ENCODE measurements around the gene CCDC69. TPM values are rescaled to one million over a fixed set of nuclear protein-coding genes. Genes with fewer than 3 reads are reported as not detected.

Gene CCDC69
- polyA plus RNA-seq, 2 of the 4 experiments (the other 2 are of a cell fraction), result 2.9 to 3.0 TPM

- Histone ChIP-seq H3K4me3 (no peak overlapping the region), H3K27ac (no peak overlapping the region), H3K4me2 (no peak overlapping the region), H3K9me3 (peaks cover 12% of the 10 kb centered on the region; the same call in 2 of the 3 replicates), H3K4me1 (no peaks in the 10 kb centered on the region)
- FAIRE-seq (no peak), DNase-seq (ENCODE audit: low read depth in 1 of 2, low spot score in 1 of 2) (no peak), ATAC-seq (no peak)
- POLR2A ChIA-PET, result interaction anchor here (0.6 kb wide), 1 partner anchor 1046 kb away, joined by 4 read pairs; no protein-coding TSS in a partner anchor
- CTCF ChIA-PET, result interaction anchor here (0.8 to 3.6 kb wide), 3 partner anchors 10 to 46 kb away, joined by 3 to 13 read pairs (median 4); no protein-coding TSS in a partner anchor
- no peak for TF ChIP-seq HES2 (IDR thresholded peaks at IDR 0.05)
- no peak for TF ChIP-seq PHF8 (IDR thresholded peaks at IDR 0.05; ENCODE audit: borderline replicate concordance, low read depth)
- TF ChIP-seq NFE2L2 (conservative IDR thresholded peaks at IDR 0.05; ENCODE audit: low read length), result no peak
- TF ChIP-seq SMC3 (IDR thresholded peaks at IDR 0.05), result no peak
- no peak for TF ChIP-seq TFCP2L1 (CRISPR knock-in tag; IDR thresholded peaks at IDR 0.05)
- TF ChIP-seq RFX5 (IDR thresholded peaks at IDR 0.05), result no peak
- no peak for TF ChIP-seq EP300 (IDR thresholded peaks at IDR 0.05)
- no peak for TF ChIP-seq CTCF (IDR thresholded peaks at IDR 0.05)
- TF ChIP-seq CEBPB (IDR thresholded peaks at IDR 0.05), result no peak
- no peak for TF ChIP-seq HEYL (CRISPR knock-in tag; IDR thresholded peaks at IDR 0.05)
- no peak for TF ChIP-seq GATA3 (IDR thresholded peaks at IDR 0.05; ENCODE audit: borderline replicate concordance)
Observed at GRCh38 chr5:151192626-151193025, 31.3 kb downstream of the CCDC69 start.

- H3K4me3 ChIP-seq, result no peak overlapping the region
- FAIRE-seq (no peak), ATAC-seq (no peak), DNase-seq (ENCODE audit: low read depth in 1 of 2, low spot score in 1 of 2) (no peak)
- peaks cover 12% of the 10 kb centered on the region; the same call in 2 of the 3 replicates for H3K9me3 ChIP-seq
- no peaks in the 10 kb centered on the region for H3K4me1 ChIP-seq
- ChIA-PET POLR2A (interaction anchor here (0.6 kb wide), 1 partner anchor 1045 kb away, joined by 4 read pairs; no protein-coding TSS in a partner anchor), CTCF (interaction anchor here (3.6 kb wide), 1 partner anchor 27 kb away, joined by 13 read pairs; no protein-coding TSS in a partner anchor)
- TF ChIP-seq, protein P1, sequence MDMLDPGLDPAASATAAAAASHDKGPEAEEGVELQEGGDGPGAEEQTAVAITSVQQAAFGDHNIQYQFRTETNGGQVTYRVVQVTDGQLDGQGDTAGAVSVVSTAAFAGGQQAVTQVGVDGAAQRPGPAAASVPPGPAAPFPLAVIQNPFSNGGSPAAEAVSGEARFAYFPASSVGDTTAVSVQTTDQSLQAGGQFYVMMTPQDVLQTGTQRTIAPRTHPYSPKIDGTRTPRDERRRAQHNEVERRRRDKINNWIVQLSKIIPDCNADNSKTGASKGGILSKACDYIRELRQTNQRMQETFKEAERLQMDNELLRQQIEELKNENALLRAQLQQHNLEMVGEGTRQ (IDR thresholded peaks at IDR 0.05), result no peak
- TF ChIP-seq FOSB (CRISPR knock-in tag; IDR thresholded peaks at IDR 0.05), result no peak
- no peak for TF ChIP-seq HOXB5 (CRISPR knock-in tag; IDR thresholded peaks at IDR 0.05)
- no peak for TF ChIP-seq RCOR1 (IDR thresholded peaks at IDR 0.05; ENCODE audit: low read depth, low read length)
- H3K27ac ChIP-seq, result no peak overlapping the region
- H3K4me2 ChIP-seq, result no peak overlapping the region
- WGBS (ENCODE audit: missing lambda C conversion rate), result 63% methylated on average over 1 of the region's 1 CpG
Observed at GRCh38 chr5:151191661-151192060, 32.2 kb downstream of the CCDC69 start.

- 72% methylated on average over 2 of the region's 2 CpGs for WGBS (ENCODE audit: missing lambda C conversion rate)
- H3K4me1 ChIP-seq, result no peaks in the 10 kb centered on the region
- ChIA-PET CTCF (interaction anchor here (0.6 to 3.6 kb wide), 3 partner anchors 12 to 709 kb away, joined by 5 to 13 read pairs (median 5); no protein-coding TSS in a partner anchor), POLR2A (no interaction called here)
- ATAC-seq (no peak), FAIRE-seq (no peak), DNase-seq (ENCODE audit: low read depth in 1 of 2, low spot score in 1 of 2) (no peak)
- no peak overlapping the region for H3K27ac ChIP-seq
- H3K9me3 ChIP-seq, result peaks cover 12% of the 10 kb centered on the region; the same call in 2 of the 3 replicates
- H3K4me2 ChIP-seq, result no peak overlapping the region
- TF ChIP-seq FOXS1 (CRISPR knock-in tag; IDR thresholded peaks at IDR 0.05), result no peak
- TF ChIP-seq MAX (IDR thresholded peaks at IDR 0.05), result no peak
- no peak for TF ChIP-seq RAD21 (conservative IDR thresholded peaks at IDR 0.05 in 1 of 2, IDR thresholded peaks at IDR 0.05 in 1 of 2)
- TF ChIP-seq SMC3 (IDR thresholded peaks at IDR 0.05), result no peak
- TF ChIP-seq, protein P1 (IDR thresholded peaks at IDR 0.05), result no peak
- no peak for TF ChIP-seq POLR2AphosphoS2 (conservative IDR thresholded peaks at IDR 0.05; ENCODE audit: low read length)
- TF ChIP-seq, protein P2, sequence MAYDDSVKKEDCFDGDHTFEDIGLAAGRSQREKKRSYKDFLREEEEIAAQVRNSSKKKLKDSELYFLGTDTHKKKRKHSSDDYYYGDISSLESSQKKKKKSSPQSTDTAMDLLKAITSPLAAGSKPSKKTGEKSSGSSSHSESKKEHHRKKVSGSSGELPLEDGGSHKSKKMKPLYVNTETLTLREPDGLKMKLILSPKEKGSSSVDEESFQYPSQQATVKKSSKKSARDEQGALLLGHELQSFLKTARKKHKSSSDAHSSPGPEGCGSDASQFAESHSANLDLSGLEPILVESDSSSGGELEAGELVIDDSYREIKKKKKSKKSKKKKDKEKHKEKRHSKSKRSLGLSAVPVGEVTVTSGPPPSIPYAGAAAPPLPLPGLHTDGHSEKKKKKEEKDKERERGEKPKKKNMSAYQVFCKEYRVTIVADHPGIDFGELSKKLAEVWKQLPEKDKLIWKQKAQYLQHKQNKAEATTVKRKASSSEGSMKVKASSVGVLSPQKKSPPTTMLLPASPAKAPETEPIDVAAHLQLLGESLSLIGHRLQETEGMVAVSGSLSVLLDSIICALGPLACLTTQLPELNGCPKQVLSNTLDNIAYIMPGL (CRISPR knock-in tag; IDR thresholded peaks at IDR 0.05; ENCODE audit: borderline replicate concordance), result no peak
- no peak for TF ChIP-seq NR3C1 (IDR thresholded peaks at IDR 0.05)
- no peak overlapping the region for H3K4me3 ChIP-seq
Observed at GRCh38 chr5:151189151-151189550, 34.7 kb downstream of the CCDC69 start.
